GM23338 (cell line): ENCODE measurements around the gene CELA3B. TPM values are rescaled to one million over a fixed set of nuclear protein-coding genes. Genes with fewer than 3 reads are reported as not detected.

ENCODE experiments used
- ATAC-seq: fragments of 200-7000 bp; cut with Tn5 transposase; 3 replicates; pipeline ENCODE4 v1.9.1; 2020
- DNase-seq: peaks from one replicate; pipeline ENCODE4 v3.0.0-alpha.2; 2015; ENCODE audit warnings: low spot score
- H2AFZ ChIP-seq: fragments of 200-600 bp; sonication (generic); 2 replicates; pipeline ENCODE4 v1.8.0; 2016; ENCODE audit warnings: antibody characterized with exemption, mild to moderate bottlenecking, moderate library complexity
- H3F3A ChIP-seq: fragments of 200-600 bp; sonication (generic); replicated peaks from 2 replicates; pipeline ENCODE4 v1.8.0; 2017; ENCODE audit warnings: antibody characterized with exemption, mixed run types, low read depth
- H3K27ac ChIP-seq: fragments of 200-600 bp; sonication (generic); 2 replicates; pipeline ENCODE4 v1.6.1; 2016; ENCODE audit warnings: low read depth
- H3K27me3 ChIP-seq: fragments of 200-600 bp; sonication (generic); 2 replicates; pipeline ENCODE4 v1.8.0; 2016; ENCODE audit warnings: mild to moderate bottlenecking, mixed run types, moderate library complexity; ENCODE audit not compliant: insufficient read depth
- H3K36me3 ChIP-seq: fragments of 200-600 bp; sonication (generic); 2 replicates; pipeline ENCODE4 v1.8.0; 2016; ENCODE audit warnings: mild to moderate bottlenecking; ENCODE audit not compliant: insufficient read depth
- H3K4me1 ChIP-seq: fragments of 200-600 bp; sonication (generic); 2 replicates; pipeline ENCODE4 v1.8.0; 2016; ENCODE audit warnings: mild to moderate bottlenecking, moderate library complexity; ENCODE audit not compliant: insufficient read depth
- H3K4me2 ChIP-seq: fragments of 200-600 bp; sonication (generic); 2 replicates; pipeline ENCODE4 v1.7.1; 2017; ENCODE audit warnings: mixed run types
- H3K4me3 ChIP-seq: fragments of 200-600 bp; sonication (generic); 2 replicates; pipeline ENCODE4 v1.6.1; 2016; ENCODE audit warnings: mixed run types
- H3K79me2 ChIP-seq: fragments of 200-600 bp; sonication (generic); replicated peaks from 2 replicates; pipeline ENCODE4 v1.8.0; 2017; ENCODE audit warnings: mild to moderate bottlenecking; ENCODE audit not compliant: insufficient read depth
- H3K9me2 ChIP-seq: fragments of 200-600 bp; sonication (generic); 2 replicates; pipeline ENCODE4 v1.8.0; 2017; ENCODE audit not compliant: insufficient read depth
- H4K20me1 ChIP-seq: fragments of 200-600 bp; sonication (generic); replicated peaks from 2 replicates; pipeline ENCODE4 v1.8.0; 2017; ENCODE audit warnings: mild to moderate bottlenecking; ENCODE audit not compliant: insufficient read depth
- H3K27ac Mint-ChIP-seq: 2 replicates; pipeline ENCODE4 v1.8.0; 2020; ENCODE audit warnings: inconsistent platforms, mild to moderate bottlenecking, moderate library complexity, mixed read lengths
- H3K27me3 Mint-ChIP-seq: 3 replicates; pipeline ENCODE4 v1.8.0; 2022; ENCODE audit warnings: low read depth, mild to moderate bottlenecking, moderate library complexity, mixed read lengths, inconsistent platforms; ENCODE audit not compliant: insufficient read depth, poor library complexity
- H3K36me3 Mint-ChIP-seq: 3 replicates; pipeline ENCODE4 v1.8.0; 2021; ENCODE audit warnings: low read depth, mild to moderate bottlenecking, inconsistent platforms, moderate library complexity, mixed read lengths
- H3K4me1 Mint-ChIP-seq: 3 replicates; pipeline ENCODE4 v1.8.0; 2020; ENCODE audit warnings: mild to moderate bottlenecking, inconsistent platforms, mixed read lengths
- H3K4me3 Mint-ChIP-seq: 3 replicates; pipeline ENCODE4 v1.8.0; 2021; ENCODE audit warnings: moderate library complexity, mild to moderate bottlenecking, inconsistent platforms, mixed read lengths
- H3K9me3 Mint-ChIP-seq: 3 replicates; pipeline ENCODE4 v1.8.0; 2020; ENCODE audit warnings: moderate library complexity, mild to moderate bottlenecking, inconsistent platforms, mixed read lengths
- EZH2phosphoT487 ChIP-seq: fragments of 200-600 bp; sonication (generic); IDR thresholded peaks from one replicate; pipeline ENCODE4 v1.8.1; 2018; ENCODE audit warnings: antibody characterized with exemption; ENCODE audit not compliant: unreplicated experiment
- JUNB ChIP-seq: IDR thresholded peaks from one replicate; pipeline ENCODE4 v1.6.1; 2016; ENCODE audit warnings: antibody characterized with exemption; ENCODE audit not compliant: unreplicated experiment
- NANOG ChIP-seq: IDR thresholded peaks from 2 replicates; pipeline ENCODE4 v1.6.1; 2016; ENCODE audit warnings: antibody characterized with exemption, borderline replicate concordance
- POLR2AphosphoS5 ChIP-seq: IDR thresholded peaks from 2 replicates; pipeline ENCODE4 v1.6.1; 2016; ENCODE audit warnings: antibody characterized with exemption, low read depth
- STAT1 ChIP-seq: IDR thresholded peaks from one replicate; pipeline ENCODE4 v1.6.1; 2016; ENCODE audit warnings: antibody characterized with exemption; ENCODE audit not compliant: unreplicated experiment
- ZNF331 ChIP-seq: fragments of 250-450 bp; sonication (Bioruptor Pico); IDR thresholded peaks from 2 replicates; pipeline ENCODE4 v1.5.0; 2020; ENCODE audit warnings: low read depth, mild to moderate bottlenecking, moderate library complexity
- polyA plus RNA-seq: library from polyadenylated mRNA; unstranded; fragments of >200 nt; fragmentation: Nextera tagmentation; extraction: Ambion mirVana; gene quantifications from 2 replicates; pipeline ENCODE4 v1.2.1, GENCODE V29; 2016
- total RNA-seq: library from RNA; depleted of rRNA; stranded (reverse); fragments of >200 nt; shearing (Covaris generic); gene quantifications from 2 replicates; pipeline ENCODE4 v1.2.3, GENCODE V29; 2014
- TF ChIP-seq, protein P1 (sequence below): IDR thresholded peaks from 2 replicates; pipeline ENCODE4 v1.6.1; 2016; ENCODE audit warnings: antibody characterized with exemption
- TF ChIP-seq, protein P2 (sequence below): IDR thresholded peaks from one replicate; pipeline ENCODE4 v1.6.1; 2018; ENCODE audit warnings: antibody characterized with exemption; ENCODE audit not compliant: unreplicated experiment

CELA3B gene
- total and polyA plus RNA-seq, 2 experiments from 2014 or later: not detected

- no peak overlapping the region for H3K4me2 ChIP-seq
- H3K27me3 Mint-ChIP-seq: peaks cover 22% of the 10 kb centered on the region
- ATAC-seq: no peak
Measured at GRCh38 chr1:21930629-21931170, 46.1 kb upstream of the CELA3B start.

DNA sequence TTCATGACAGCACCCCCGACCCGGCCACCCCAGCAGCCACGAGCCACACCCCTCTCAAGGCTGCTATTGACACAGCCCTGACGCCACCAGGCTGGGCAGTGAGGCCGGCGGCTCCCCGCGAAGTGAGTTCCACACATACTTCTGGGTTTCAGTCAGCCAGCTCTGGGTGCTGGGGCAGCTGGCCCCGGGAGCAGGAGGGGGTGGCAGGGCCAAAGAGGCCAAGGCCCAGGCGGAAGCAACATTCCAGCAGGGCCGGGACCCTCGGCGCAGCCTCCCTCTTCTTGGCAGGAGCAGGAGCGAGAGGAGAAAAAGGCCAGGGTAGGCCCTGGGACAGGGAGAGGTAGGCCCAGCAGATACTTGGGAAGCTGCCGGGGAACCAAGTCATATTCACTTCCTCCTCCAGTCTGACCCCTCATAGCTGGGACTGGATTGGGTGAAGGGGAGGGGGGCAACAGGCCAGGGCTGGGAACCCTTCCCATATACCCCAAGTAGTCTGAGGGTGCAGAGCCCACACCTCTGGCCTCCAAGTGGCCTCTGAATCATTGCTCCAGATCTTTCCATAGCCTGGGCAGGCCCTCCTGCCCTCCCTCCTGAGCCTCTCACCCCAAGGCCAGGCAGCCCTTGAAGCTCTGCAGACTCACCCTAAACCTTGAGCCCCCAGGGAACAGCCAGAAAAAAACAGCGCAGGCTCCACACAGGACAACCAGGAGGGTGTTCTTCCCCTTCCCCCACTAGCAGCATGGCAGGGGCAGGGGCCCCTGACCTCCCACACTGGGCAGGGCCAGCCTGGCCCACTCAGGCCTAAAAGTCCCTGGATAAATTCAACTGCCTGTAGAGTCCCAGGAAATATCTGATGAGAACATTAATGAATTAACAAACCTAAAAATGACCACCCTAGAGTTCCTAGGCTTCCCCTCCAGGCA is 45.4 kb upstream of the CELA3B start:
- Histone ChIP-seq H3F3A (no peaks in the 10 kb centered on the region), H3K4me3 (no peak overlapping the region), H3K79me2 (peaks cover 61% of the 10 kb centered on the region), H3K4me2 (no peak overlapping the region), H4K20me1 (peaks cover 4% of the 10 kb centered on the region), H3K9me2 (no peaks in the 10 kb centered on the region), H2AFZ (no peak overlapping the region), H3K4me1 (peaks cover 25% of the 10 kb centered on the region), H3K27ac (peak overlapping the region; percentile 92; the same call in 1 of the 2 replicates), H3K27me3 (no peaks in the 10 kb centered on the region), H3K36me3 (no peaks in the 10 kb centered on the region)
- H3K9me3 Mint-ChIP-seq: no peaks in the 10 kb centered on the region
- ATAC-seq: no peak; the same call in 2 of the 3 replicates
- TF ChIP-seq, protein P1, sequence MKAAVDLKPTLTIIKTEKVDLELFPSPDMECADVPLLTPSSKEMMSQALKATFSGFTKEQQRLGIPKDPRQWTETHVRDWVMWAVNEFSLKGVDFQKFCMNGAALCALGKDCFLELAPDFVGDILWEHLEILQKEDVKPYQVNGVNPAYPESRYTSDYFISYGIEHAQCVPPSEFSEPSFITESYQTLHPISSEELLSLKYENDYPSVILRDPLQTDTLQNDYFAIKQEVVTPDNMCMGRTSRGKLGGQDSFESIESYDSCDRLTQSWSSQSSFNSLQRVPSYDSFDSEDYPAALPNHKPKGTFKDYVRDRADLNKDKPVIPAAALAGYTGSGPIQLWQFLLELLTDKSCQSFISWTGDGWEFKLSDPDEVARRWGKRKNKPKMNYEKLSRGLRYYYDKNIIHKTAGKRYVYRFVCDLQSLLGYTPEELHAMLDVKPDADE: no peak
- no peak for TF ChIP-seq POLR2AphosphoS5
- no peak for TF ChIP-seq NANOG
- TF ChIP-seq EZH2phosphoT487: no peak
- peaks cover 2% of the 10 kb centered on the region; the same call in 2 of the 3 replicates for H3K36me3 Mint-ChIP-seq
- peaks cover 23% of the 10 kb centered on the region for H3K27me3 Mint-ChIP-seq
- DNase-seq: no peak
- H3K4me1 Mint-ChIP-seq: peaks cover 44% of the 10 kb centered on the region
- H3K4me3 Mint-ChIP-seq: no peak overlapping the region
- H3K27ac Mint-ChIP-seq: peak overlapping the region; percentile 91

More at GRCh38 chr1:21930629-21931170, 46.1 kb upstream of the CELA3B start:
- Mint-ChIP-seq H3K4me1 (peaks cover 39% of the 10 kb centered on the region), H3K4me3 (no peak overlapping the region; the same call in 2 of the 3 replicates), H3K9me3 (no peaks in the 10 kb centered on the region), H3K36me3 (peaks cover 2% of the 10 kb centered on the region), H3K27ac (no peak overlapping the region)
- Histone ChIP-seq H2AFZ (no peak overlapping the region), H3K4me1 (peaks cover 25% of the 10 kb centered on the region), H4K20me1 (peaks cover 4% of the 10 kb centered on the region), H3K9me2 (no peaks in the 10 kb centered on the region), H3K27me3 (no peaks in the 10 kb centered on the region), H3K4me3 (no peak overlapping the region), H3K79me2 (peaks cover 61% of the 10 kb centered on the region), H3F3A (no peaks in the 10 kb centered on the region), H3K36me3 (no peaks in the 10 kb centered on the region), H3K27ac (0 out of 2 replicates have a peak overlapping the region, but pooled peaks have one; percentile 45)
- TF ChIP-seq POLR2AphosphoS5: no peak
- no peak for TF ChIP-seq STAT1
- no peak for TF ChIP-seq ZNF331 (CRISPR knock-in tag)
- TF ChIP-seq JUNB: no peak
- DNase-seq: no peak

DNA sequence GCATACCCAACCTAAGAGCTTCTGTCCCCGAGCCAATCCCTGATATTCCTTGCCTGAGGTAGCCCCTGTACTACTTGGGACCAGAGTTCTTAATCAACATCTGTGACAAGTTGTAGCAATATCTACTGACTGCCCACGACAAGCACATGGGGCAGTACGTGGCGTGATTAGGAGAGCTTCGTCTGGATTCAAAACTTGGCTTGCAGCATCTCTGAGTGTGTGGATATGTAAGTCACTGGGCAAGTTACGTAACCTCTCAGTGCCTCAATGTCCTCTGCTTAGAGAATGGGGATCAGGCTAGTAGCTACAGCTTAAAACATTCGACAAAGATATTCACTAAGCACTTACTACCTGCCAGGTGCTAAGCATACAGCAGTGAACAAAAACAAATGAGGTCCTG is 44.7 kb upstream of the CELA3B start:
- H3K4me3 ChIP-seq: no peak overlapping the region
- H3K4me2 ChIP-seq: no peak overlapping the region
- peaks cover 4% of the 10 kb centered on the region for H4K20me1 ChIP-seq
- no peaks in the 10 kb centered on the region for H3K27me3 ChIP-seq
- no peak overlapping the region for H2AFZ ChIP-seq
- Mint-ChIP-seq H3K9me3 (no peaks in the 10 kb centered on the region), H3K36me3 (peaks cover 2% of the 10 kb centered on the region; the same call in 2 of the 3 replicates), H3K4me1 (peaks cover 44% of the 10 kb centered on the region), H3K4me3 (no peak overlapping the region), H3K27ac (peak overlapping the region; percentile 91), H3K27me3 (peaks cover 23% of the 10 kb centered on the region)
- H3K27ac ChIP-seq: peak overlapping the region; percentile 92; the same call in 1 of the 2 replicates
- no peaks in the 10 kb centered on the region for H3F3A ChIP-seq
- no peak for TF ChIP-seq NANOG
- TF ChIP-seq, protein P2, sequence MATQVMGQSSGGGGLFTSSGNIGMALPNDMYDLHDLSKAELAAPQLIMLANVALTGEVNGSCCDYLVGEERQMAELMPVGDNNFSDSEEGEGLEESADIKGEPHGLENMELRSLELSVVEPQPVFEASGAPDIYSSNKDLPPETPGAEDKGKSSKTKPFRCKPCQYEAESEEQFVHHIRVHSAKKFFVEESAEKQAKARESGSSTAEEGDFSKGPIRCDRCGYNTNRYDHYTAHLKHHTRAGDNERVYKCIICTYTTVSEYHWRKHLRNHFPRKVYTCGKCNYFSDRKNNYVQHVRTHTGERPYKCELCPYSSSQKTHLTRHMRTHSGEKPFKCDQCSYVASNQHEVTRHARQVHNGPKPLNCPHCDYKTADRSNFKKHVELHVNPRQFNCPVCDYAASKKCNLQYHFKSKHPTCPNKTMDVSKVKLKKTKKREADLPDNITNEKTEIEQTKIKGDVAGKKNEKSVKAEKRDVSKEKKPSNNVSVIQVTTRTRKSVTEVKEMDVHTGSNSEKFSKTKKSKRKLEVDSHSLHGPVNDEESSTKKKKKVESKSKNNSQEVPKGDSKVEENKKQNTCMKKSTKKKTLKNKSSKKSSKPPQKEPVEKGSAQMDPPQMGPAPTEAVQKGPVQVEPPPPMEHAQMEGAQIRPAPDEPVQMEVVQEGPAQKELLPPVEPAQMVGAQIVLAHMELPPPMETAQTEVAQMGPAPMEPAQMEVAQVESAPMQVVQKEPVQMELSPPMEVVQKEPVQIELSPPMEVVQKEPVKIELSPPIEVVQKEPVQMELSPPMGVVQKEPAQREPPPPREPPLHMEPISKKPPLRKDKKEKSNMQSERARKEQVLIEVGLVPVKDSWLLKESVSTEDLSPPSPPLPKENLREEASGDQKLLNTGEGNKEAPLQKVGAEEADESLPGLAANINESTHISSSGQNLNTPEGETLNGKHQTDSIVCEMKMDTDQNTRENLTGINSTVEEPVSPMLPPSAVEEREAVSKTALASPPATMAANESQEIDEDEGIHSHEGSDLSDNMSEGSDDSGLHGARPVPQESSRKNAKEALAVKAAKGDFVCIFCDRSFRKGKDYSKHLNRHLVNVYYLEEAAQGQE: no peak
- H3K4me1 ChIP-seq: peaks cover 25% of the 10 kb centered on the region
- no peak for DNase-seq
- H3K9me2 ChIP-seq: no peaks in the 10 kb centered on the region
- peaks cover 62% of the 10 kb centered on the region for H3K79me2 ChIP-seq
- no peak for ATAC-seq
- H3K36me3 ChIP-seq: no peaks in the 10 kb centered on the region
